ENCODE results near the gene GRK4.
A peak's percentile ranks its signal among the peaks of the same experiment; 100 is the strongest.
"Not testable (repeated sequence)": the region's sequence is repeated elsewhere in the genome, so short reads cannot be mapped to it uniquely, and the experiment has no call there.

The GRK4 gene

GRCh38 chr4:3040452-3041191 is 77.3 kb downstream of the GRK4 start:
- DNase-seq (ENCODE audit: low read depth) = no peak

GRCh38 chr4:3041192-3042142 is 78.1 kb downstream of the GRK4 start:
- peak; percentile 19 for DNase-seq (ENCODE audit: low read depth)

GRCh38 chr4:3042226-3042625 is 78.9 kb downstream of the GRK4 start:
- DNase-seq (ENCODE audit: low read depth) = no peak

- no peak for DNase-seq (ENCODE audit: low read depth)
Observed at GRCh38 chr4:3043282-3044020, 80.1 kb downstream of the GRK4 start.

GRCh38 chr4:3044870-3045819 is 81.8 kb downstream of the GRK4 start:
- peak; percentile 49 for DNase-seq (ENCODE audit: low read depth)

GRCh38 chr4:3046162-3046561 is 82.8 kb downstream of the GRK4 start:
- no peak for DNase-seq (ENCODE audit: low read depth)

- no peak for DNase-seq (ENCODE audit: low read depth)
Observed at GRCh38 chr4:3046623-3047022, 83.3 kb downstream of the GRK4 start.

- DNase-seq (ENCODE audit: low read depth) = peak; percentile 53
Observed at GRCh38 chr4:3047464-3048286, 84.3 kb downstream of the GRK4 start.

GRCh38 chr4:3051141-3051897 is 87.9 kb downstream of the GRK4 start:
- DNase-seq (ENCODE audit: low read depth) = not testable (repeated sequence)

GRCh38 chr4:3054169-3054759 is 90.9 kb downstream of the GRK4 start:
- DNase-seq (ENCODE audit: low read depth) = no peak

GRCh38 chr4:3059943-3060342 is 96.6 kb downstream of the GRK4 start:
- no peak for DNase-seq (ENCODE audit: low read depth)

GRCh38 chr4:3060946-3061345 is 97.6 kb downstream of the GRK4 start:
- no peak for DNase-seq (ENCODE audit: low read depth)

- DNase-seq (ENCODE audit: low read depth) = no peak
Observed at GRCh38 chr4:3062471-3062870, 99.1 kb downstream of the GRK4 start.

GRCh38 chr4:3065551-3065950 is 102.2 kb downstream of the GRK4 start:
- no peak for DNase-seq (ENCODE audit: low read depth)

- DNase-seq (ENCODE audit: low read depth) = no peak
Observed at GRCh38 chr4:3066836-3067400, 103.5 kb downstream of the GRK4 start.

GRCh38 chr4:3067473-3068001 is 104.2 kb downstream of the GRK4 start:
- no peak for DNase-seq (ENCODE audit: low read depth)

- no peak for DNase-seq (ENCODE audit: low read depth)
Observed at GRCh38 chr4:3069661-3070199, 106.4 kb downstream of the GRK4 start.

Measured in activated T-cell treated with anti-CD3 and anti-CD28 coated beads for 24 hours (primary cell).